CD1c-positive myeloid dendritic cell (primary cell): ENCODE data around the gene FGFRL1.
"Not testable (repeated sequence)": the region's sequence is repeated elsewhere in the genome, so short reads cannot be mapped to it uniquely, and the experiment has no call there.

Experiments
- DNase-seq: peaks from one replicate; pipeline ENCODE4 v3.0.0-alpha.2; 2016; ENCODE audit errors: extremely low spot score

FGFRL1 gene

DNA sequence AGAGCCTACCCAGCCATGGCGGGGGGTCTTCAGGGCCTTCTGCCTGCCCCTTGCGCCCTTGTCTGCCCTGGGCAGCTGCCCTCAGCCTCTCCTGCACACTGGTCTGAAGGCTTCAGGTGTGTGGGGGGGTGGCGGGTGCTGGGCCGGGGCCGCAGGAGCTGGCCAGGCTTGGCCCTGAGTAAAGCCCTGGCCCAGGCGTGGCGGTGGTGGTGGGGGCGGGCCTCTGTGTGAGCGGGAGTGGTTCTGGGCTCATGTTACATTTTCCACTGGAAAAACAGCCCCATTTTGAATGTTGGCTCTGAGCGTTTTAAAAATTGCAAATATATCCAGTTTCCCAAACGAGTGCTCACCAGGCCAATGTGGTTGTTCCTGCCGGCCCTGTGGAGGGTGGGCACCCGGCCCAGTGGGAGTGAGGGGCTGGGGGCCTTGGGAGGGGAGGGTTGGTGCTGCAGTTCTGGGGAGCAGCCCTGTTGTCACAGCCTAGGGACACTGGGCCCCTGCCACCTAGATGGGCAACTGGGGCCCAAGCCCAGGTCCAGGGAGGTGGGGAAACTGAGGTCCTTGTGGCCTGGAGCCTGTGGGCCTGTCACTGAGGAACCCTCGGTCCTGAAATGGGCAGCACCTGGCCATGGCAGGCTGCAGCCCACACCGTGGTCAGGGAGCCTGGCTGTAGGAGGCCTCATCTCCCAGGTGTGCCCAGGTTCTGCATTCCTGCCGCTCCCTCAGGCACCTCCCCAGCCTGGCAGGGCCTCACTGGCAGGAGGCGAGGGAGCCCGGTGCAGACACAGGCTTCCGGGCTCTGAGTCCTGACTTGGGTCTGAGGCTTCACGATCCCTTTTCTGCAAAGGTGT, 28.3 kb downstream of the FGFRL1 start:
- DNase-seq, result no peak

DNA sequence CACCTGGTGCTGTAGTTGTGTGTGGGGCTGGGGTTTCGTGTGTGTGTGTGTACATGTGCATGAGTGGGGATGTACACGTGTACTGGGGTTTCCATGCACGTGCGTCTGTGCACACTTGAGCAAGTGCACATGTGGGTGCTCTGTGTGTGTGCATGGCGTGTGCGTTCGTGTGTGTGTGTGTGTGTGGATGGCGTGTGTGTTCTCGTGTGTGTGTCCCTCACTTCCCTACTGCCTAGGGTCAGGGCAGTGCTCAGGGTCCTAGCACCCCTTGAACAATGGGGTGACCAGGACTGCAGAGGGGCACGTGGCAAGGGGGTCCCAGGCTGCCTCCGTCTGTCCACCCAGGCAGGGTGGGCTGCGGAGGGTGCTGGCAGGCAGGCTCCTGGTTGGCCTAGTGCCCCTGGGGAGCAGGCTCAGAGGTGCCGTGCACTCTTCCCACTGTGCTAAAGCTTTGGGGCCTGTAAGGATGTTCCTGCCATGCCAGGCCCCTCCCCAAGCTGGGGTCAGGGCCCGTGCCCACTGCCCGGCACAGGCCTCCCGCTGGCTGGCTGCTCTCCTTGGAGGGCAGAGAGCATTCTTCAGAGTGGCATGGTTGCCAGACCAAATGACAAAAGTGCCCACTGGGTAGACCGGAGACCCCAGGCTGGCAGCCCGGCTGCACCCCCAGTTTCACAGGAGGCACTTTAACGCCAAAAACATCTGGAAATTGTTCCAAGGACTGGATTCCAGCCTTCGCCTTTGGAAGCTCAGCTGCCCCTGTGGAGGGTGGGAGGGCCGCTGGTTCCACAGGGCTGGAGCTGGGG, 29.1 kb downstream of the FGFRL1 start:
- DNase-seq, result no peak

DNA sequence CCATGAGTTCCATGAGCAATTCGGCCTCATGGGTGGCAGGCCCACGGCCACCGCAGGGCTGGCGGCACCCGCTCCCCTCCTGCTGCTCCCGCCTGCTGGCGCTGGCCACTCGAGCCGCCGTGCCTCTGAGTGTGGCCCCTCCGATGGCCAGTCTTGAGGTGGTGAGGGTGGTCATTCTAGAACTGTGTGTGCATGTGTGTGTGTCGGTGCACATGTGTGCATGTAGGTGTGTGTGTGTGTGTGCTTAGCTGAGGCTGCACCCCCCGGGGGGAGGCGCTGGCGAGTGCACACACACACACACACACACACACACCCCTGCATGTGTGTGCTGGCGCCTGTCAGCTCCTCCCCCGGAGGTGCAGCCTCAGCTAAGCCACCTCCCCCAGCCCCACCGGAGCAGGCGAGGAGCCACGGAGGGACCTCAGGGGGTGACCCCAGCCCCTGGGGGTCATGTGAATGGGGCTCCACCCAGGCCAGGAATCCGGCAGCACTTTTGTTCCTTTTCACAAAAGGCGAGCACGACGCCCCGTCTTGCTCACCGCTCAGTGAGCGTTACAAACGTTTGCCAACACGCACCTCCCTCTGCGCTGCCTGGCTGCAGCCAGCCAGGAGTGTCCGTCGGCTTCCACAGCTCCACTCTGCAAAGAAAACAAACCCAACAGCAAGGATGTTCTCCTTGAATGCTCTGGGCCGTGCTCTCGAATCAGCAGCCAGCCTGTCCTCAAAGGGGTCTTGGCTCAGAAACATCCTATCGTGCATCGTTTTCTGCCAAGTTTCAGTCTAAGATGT, 29.9 kb downstream of the FGFRL1 start:
- no peak for DNase-seq

DNA sequence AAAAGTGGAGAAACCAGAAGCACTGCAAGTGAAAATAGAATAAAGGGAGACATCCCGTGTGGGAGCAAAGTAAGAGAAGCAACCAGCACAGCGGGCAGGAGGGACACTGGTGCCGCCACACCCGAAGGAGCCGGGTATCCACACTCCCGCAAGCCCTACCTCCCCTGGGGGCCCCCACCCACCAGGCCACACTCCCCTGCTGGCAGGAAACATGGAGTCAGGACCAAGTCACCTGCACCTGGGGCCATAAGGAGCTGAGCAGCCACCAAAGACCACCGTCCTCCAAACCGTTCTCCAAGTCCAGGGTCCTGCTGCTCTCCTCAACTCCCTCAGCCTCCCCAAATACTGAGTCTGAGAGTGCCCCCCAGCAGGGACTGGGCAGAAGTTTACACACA, 30.5 kb downstream of the FGFRL1 start:
- DNase-seq, result no peak

DNA sequence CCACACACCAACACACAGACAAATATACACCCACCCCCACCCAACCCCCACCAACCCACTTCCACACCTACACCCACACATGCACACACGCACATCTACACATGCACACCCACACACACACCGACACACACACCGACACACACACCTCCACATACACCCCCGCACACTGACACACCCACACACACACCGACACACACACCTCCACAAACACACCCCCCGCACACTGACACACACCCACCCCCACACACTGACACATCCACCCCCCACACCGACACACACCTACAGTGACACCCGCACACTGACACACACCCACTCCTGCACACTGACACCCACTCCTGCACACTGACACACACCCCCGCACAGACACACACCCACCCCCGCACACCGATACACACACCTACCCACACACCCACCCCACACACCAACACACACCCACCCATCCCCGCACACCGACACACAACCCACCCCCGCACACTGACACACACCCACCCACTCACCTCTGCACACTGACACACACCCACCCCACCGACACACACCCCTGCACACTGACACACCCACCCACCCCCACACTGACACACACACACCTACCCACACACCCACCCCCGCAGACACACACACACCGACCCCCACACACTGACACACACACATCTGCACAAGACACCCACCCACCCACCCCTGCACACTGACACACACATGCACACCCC, 31.1 kb downstream of the FGFRL1 start:
- no peak for DNase-seq

DNA sequence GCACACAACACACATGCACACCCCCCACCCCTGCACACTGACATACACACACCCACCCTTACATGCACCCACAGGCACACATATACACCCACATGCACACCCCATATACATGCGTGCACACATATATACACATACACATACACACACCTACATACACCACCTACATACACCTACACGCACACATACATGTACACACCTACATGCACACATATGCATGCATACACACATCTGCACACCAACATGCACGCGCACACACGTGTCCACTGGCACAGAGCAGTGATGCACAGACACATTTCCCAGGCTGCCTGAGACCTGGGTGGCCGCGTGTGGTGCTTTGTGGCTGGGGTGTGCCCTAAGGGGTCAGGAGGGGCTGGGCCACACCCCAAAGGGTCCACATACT, 31.7 kb downstream of the FGFRL1 start:
- DNase-seq, result no peak

DNA sequence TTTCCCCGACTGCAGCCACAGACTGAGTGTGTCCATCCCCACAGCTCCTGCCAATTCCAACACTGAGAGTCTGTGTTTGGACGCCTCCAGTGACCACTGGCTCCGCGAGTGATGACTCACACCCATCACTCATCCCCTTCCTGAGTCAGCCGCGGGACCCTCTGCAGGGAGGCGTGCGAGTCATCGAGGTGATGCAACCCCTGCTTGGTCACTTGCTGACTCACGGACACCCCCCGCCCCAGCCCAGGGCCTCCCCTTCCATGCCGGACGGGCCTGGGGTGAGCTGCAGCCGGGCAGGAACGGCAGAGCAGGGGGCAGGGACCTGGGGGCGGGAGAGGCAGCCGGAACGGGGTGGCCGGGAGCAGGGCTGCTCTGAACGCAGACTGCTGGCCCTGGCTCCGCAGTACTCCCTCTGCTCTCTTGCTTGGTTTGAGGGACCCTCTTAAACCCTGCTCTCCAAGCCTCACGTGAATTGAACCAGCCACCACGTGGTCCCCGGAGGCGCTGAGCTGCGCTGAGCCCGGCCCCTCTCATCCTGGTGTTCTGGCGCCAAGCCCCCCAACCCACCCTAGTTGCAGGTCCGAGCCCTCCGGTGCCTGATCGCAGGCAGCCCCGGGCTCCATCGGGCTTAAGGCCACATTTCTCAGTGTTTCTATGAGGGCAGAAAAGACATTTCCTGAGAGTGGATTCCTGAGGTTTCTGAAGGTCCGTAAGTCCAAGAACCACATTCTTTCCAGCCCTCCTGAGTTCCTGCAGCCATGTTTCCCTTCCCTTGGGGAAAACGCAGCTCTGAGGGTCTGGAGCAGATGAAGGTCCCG, 32.4 kb downstream of the FGFRL1 start:
- peak; percentile 94 for DNase-seq

DNA sequence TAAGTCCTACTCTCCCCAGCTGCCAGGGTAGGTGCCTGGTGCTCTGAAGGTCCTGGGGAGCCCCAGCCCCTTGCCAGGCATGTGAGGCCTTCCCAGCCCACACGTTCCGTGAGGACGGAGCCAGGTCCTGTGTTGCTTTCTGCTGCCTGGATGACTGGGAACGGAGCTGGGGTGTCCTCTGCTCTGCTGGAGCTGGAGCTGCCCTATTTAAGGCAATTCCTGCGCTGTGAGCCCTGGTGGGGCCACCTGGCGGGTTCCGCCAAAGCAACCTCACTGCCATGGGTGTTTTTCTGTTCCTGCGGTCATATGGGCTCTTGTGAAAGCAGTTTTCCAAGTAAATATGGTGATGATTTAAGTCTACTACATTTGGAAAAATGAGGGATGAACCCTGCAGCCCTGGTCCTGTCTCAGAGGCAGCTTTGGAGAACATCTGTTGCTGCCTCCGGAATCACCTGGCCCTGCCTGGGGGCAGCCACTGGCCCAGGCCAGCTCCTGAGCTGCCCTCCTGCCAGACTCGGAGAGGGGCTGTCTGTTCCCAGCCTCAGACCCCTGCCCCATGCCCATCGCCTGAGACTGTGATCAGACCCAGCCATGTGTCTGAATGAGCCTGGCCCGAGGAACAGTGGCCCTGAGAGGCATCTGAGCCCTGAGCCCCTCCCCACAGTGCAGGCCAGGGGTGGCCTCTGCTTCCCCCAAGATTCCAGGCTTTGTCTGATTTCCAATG, 33.2 kb downstream of the FGFRL1 start:
- DNase-seq, result no peak

DNA sequence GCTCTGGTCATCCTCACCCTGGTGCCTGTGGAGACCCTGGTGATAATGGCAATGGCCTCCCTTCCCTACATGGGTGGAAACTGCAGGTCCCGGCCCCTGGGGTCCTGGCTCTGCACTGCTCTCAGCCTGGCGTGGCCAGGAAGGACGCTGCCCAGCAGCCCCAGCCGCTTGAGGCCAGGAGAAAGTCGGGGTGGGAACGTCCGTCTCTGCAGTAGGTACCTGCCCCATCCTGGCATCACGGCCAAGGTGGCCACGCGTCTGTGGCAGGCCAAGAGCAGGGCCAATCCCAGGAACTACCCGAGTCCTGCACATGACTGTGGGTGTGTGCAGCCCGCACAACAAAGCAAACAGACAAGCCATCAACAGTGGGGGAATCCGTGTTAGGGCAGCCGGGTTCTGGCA, 33.8 kb downstream of the FGFRL1 start:
- no peak for DNase-seq

DNA sequence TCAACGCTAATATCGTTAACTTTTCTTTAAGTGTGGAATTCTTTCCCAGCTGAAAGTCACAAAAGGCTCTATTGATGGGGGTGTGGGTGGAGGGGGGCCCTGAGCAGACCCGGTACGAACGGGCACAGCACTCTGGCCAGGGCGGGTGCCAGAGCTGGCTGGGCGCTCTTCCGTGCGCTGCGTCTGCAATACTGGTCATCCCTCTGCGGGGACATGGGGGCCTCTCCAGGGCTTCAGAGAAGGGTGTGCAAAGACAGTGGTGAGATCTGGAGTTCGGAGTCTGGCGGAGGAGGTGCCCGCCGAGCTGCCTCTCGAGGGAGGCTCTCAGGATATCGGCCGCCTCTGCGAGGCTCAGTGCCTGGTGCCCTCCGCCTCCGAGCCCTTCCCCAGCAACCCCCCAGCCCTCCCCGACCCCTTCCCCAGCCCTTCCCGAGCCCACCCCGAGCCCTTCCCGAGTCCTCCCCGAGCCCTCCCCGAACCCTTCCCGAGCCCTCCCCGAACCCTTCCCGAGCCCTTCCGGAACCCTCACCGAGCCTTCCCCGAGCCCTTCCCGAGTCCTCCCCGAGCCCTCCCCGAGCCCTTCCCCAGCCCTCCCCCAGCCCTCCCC, 34.3 kb downstream of the FGFRL1 start:
- no peak for DNase-seq

DNA sequence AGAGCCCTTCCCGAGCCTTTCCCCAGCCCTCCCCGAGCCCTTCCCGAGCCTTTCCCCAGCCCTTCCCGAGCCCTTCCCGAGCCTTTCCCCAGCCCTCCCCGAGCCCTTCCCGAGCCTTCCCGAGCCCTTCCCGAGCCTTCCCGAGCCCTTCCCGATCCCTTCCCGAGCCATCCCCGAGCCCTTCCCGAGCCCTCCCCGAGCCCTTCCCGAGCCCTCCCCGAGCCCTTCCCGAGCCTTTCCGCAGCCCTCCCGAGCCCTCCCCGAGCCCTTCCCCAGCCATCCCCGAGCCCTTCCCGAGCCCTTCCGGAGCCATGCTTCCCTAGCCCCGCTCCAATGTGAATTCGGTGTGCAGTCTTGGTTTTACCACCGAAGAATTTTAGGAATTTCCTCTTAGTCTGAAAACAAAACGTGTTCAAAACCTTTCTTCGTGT, 35.2 kb downstream of the FGFRL1 start:
- DNase-seq, result not testable (repeated sequence)

DNA sequence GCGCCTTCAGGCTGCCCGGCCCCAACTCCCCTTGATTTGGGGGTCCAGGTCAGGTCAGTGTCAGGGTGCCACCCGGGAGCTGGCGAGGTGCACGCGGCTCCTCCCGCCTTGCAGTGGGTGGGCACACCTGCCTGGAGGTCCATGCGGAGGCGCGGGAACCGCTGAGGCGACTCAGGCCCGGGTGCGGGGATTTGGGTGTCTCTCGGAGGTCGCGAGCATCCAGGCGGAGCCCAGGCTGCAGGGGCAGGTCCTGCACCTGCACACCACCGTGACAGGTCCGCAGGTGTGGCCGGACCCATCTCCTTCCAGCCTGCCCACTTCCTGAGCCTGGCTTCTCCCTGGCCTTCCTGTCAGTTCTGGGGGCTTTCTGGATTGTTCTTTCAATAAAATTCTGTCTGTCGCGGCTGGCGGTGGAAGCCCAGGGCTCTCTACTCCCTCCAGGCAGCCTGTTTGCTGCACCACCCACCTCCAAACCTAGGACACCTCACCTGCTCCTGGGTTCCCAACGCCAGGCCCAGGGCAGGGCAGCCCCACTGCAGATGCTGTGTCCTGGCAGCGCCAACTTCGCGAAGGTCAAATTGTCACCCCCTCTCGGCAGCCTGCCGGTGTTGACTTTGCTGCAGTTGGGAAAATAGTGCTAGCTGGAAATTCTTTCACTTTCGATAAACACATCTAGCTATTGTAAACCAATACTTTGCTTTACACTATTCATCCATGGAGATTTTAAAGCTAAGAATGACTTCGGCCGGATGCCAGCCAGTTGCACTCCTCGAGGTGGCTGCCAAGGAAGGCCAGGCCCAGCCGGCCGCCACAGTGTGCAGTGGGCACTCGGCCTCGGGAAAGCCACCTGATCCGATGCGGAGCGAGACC, 35.9 kb downstream of the FGFRL1 start:
- no peak for DNase-seq

DNA sequence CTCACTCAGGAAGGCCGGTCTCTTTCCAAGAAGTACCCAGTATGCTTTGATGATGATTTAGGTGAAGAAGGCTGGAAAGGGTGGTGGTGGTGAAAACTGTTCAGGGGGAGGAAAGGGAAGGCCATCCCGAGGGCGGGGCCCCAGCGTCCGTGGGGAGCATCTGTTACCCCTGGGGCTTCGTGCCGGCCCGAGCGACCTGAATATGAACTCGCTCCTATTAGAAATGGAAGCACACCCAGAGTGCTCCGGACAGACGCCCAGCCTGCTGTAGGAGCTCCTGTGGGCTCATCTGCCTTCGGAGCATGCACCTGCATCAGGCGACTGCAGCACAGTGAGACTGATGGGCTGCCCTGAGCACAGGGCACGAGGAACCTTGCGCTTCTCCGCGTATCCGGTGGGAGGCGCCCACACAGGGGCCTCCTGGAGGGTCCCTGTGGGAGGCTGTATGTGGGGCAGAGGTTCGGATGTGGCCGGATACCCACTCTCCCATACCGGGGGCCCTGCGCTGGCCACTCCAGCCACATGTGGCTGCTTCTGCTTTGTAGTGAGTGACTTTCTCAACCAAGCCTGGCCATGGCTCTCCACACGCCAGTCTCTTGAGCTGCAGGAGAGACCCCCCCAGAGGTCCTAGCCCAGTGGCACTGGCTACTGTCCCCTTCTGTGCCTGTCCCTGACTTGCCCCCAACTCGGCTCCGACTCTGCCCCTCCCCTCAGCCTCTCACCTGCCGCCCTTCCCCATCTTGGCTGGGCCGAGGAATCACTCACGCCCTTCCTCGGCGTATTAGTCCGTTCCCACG, 36.7 kb downstream of the FGFRL1 start:
- DNase-seq, result no peak

DNA sequence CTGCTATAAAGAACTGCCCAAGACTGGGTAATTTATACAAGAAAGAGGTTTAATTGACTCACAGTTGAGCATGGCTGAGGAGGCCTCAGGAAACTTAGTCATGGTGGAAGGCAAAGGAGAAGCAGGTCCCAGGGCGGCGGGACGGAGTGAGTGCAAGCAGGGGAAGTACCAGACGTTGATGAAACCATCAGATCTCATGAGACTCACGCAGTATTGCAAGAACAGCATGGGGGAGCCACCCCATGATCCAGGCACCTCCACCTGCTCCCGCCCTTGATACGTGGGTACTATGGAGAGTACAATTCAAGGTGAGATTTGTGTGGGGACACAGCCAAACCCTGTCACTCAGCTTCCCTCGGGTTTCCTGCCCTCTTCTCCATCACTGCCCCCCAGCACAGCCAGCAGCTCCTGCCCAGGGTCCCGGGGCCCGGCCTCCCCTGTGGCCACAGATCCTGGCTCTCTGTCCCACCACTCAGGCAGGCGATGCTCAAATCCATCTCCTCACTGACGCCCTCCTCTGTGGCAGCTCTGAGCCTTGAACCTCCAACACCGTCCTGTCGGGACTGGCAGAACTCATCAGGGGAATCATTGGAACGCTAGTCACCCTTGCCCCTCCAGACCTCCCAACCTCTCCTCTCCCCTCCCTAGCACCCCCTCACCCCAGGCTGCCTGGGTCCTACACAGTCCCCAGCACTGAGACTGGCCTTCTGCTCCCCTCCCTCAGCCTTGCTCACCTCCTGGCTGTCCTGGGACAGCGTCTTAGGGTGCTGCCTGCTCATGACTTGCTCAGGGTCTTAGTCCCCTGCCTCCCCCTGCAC, 37.6 kb downstream of the FGFRL1 start:
- DNase-seq, result peak; percentile 74

DNA sequence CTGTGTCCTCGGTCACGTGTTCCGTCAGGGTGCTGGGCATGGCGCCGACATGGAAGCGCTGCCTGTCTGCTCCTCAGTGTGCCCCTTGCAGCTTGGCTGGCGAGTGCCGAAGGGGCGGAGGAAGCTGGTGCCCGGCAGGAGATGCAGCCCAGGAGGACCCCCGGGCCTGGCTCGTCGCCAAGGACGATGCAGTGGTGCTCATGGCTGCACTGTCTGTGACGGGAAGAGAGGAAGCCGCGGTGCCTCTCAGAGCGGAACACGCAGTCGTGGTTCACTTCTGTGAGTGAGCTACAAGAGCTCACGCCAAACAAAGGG, 38.1 kb downstream of the FGFRL1 start:
- no peak for DNase-seq

DNA sequence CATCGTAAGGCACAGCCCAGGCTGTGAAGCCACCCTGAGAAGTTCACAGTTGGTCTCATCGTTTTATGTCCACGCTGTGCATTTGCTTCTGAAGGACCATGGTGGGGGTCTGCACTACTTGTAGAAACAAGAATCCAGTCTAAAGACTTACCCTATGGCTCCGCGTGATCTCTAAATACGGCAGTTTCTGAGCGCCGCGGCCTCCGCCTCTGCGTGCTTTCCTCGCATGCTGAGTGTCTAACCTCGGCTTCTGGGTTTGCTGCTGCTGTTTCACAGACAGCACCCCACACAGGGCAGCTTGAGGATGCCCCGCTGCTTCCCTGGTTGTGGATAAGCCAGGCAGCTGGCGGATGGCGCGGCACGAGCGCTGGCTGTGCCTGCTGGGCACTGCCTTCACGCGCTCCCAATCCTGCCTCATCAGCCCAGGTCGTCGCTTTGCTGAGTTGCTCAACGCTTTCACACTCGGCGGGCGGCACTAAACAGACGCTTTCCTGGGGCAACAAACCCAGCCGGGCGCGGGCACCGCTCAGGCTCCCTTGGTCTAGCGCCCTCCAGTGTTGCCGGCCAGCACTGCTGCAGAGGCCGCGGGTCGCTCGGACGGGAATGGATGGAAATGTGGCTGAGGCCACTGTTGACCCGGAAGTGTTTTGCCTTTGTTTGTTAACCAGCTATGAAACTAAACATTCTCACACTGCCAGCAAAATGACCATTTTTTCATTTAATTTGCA, 39.2 kb downstream of the FGFRL1 start:
- no peak for DNase-seq
